GM12878 (cell line): Measurements from ENCODE around the gene MS4A4E. TPM values are rescaled to one million over a fixed set of nuclear protein-coding genes. Genes with fewer than 3 reads are reported as not detected.
A peak's percentile ranks its signal among the peaks of the same experiment; 100 is the strongest.

Source experiments
- ATAC-seq: fragments of 200-7000 bp; cut with Tn5 transposase; 3 replicates; pipeline ENCODE4 v1.9.1; 2020; ENCODE audit warnings: mild to moderate bottlenecking, moderate library complexity
- BruUV-seq: library from RNA; stranded (reverse); fragments of 400-500 nt; replicated peaks from 2 replicates; lab custom pipeline; 2021; lab: Mats Ljungman, UMichigan
- CTCF ChIA-PET: fragments of 300-600 bp; sonication (Branson Sonifier 250); formaldehyde crosslinking; extraction: SDS; loops from one replicate; lab custom pipeline; 2021; ENCODE audit warnings: inconsistent platforms; lab: Yijun Ruan, JAX
- POLR2A ChIA-PET: fragments of 350-600 bp; formaldehyde crosslinking; extraction: SDS; loops from one replicate; lab custom pipeline; 2021; ENCODE audit warnings: inconsistent platforms; lab: Charles Lee
- RAD21 ChIA-PET: fragments of 300-600 bp; sonication (Branson Sonifier 250); formaldehyde crosslinking; loops from one replicate; lab custom pipeline; 2023; ENCODE audit warnings: antibody characterized with exemption; ENCODE audit not compliant: unreplicated experiment; lab: Charles Lee
- SMC1A ChIA-PET: fragments of 300-600 bp; sonication (Branson Sonifier 250); formaldehyde crosslinking; loops from one replicate; lab custom pipeline; 2023; ENCODE audit not compliant: unreplicated experiment, uncharacterized antibody; lab: Charles Lee
- DNase-seq: peaks from one replicate; pipeline ENCODE4 v3.0.0-alpha.2; 2011; ENCODE audit warnings: low read depth, low spot score
- FAIRE-seq: peaks from 3 replicates; lab custom pipeline; 2011; peaks lifted over from hg19 to GRCh38; lab: Jason Lieb, UNC
- H2AFZ ChIP-seq: 2 replicates; pipeline ENCODE4 v1.6.0; 2011; ENCODE audit warnings: low read depth, low read length, control low read depth; ENCODE audit not compliant: control insufficient read depth
- H3K27ac ChIP-seq: 2 replicates; pipeline ENCODE4 v1.5.1; 2011; ENCODE audit warnings: control low read depth; ENCODE audit not compliant: control insufficient read depth, insufficient read depth
- H3K27me3 ChIP-seq, 2 experiments: replicated peaks in 1 of 2; 2 replicates each; pipeline versions ENCODE4 v1.6.0 to v1.6.1; 2011; ENCODE audit warnings: low read length in 1 of 2; ENCODE audit not compliant: control insufficient read depth in 2 of 2, insufficient read depth in 2 of 2
- H3K36me3 ChIP-seq, 2 experiments: 2 replicates each; pipeline ENCODE4 v1.5.1; 2011; ENCODE audit warnings: low read length in 1 of 2; ENCODE audit not compliant: control insufficient read depth in 2 of 2, insufficient read depth in 2 of 2
- H3K4me1 ChIP-seq: 2 replicates; pipeline ENCODE4 v1.6.1; 2011; ENCODE audit warnings: mild to moderate bottlenecking, low read length, moderate library complexity, mixed read lengths; ENCODE audit not compliant: control insufficient read depth, insufficient read depth
- H3K4me2 ChIP-seq: 2 replicates; pipeline ENCODE4 v1.6.0; 2011; ENCODE audit warnings: control low read depth; ENCODE audit not compliant: control insufficient read depth, insufficient read depth
- H3K4me3 ChIP-seq: fragments of 200-600 bp; sonication (generic); 2 replicates; pipeline ENCODE4 v1.5.1; 2016
- H3K79me2 ChIP-seq: 2 replicates; pipeline ENCODE4 v1.6.0; 2011; ENCODE audit warnings: low read length; ENCODE audit not compliant: control insufficient read depth, insufficient read depth
- H3K9ac ChIP-seq: 2 replicates; pipeline ENCODE4 v1.8.0; 2011; ENCODE audit warnings: low read length, control low read depth, mixed read lengths; ENCODE audit not compliant: control insufficient read depth, insufficient read depth
- H3K9me3 ChIP-seq: replicated peaks from 3 replicates; pipeline ENCODE4 v1.5.1; 2011; ENCODE audit warnings: mild to moderate bottlenecking, low read length; ENCODE audit not compliant: control insufficient read depth, insufficient read depth
- H4K20me1 ChIP-seq: 2 replicates; pipeline ENCODE4 v1.6.0; 2011; ENCODE audit not compliant: control insufficient read depth, insufficient read depth
- CEBPZ ChIP-seq: fragments of 150-350 bp; IDR thresholded peaks from 2 replicates; pipeline ENCODE4 v1.6.1; 2016; ENCODE audit warnings: low read depth, low read length
- MLLT1 ChIP-seq: fragments of 450-650 bp; IDR thresholded peaks from 2 replicates; pipeline ENCODE4 v1.6.1; 2016; ENCODE audit warnings: mild to moderate bottlenecking
- NBN ChIP-seq: fragments of 450-650 bp; IDR thresholded peaks from 2 replicates; pipeline ENCODE4 v1.6.1; 2016
- PAX8 ChIP-seq: fragments of 450-650 bp; IDR thresholded peaks from 2 replicates; pipeline ENCODE4 v1.6.1; 2017; ENCODE audit warnings: mild to moderate bottlenecking, moderate library complexity
- RUNX3 ChIP-seq: IDR thresholded peaks from 2 replicates; pipeline ENCODE4 v1.6.1; 2012; ENCODE audit warnings: low read length, inconsistent platforms
- SPI1 ChIP-seq: IDR thresholded peaks from 2 replicates; pipeline ENCODE4 v1.6.1; 2011; ENCODE audit warnings: low read depth, mild to moderate bottlenecking, low read length, moderate library complexity, borderline replicate concordance; ENCODE audit not compliant: insufficient read depth
- ZNF217 ChIP-seq: fragments of 450-650 bp; IDR thresholded peaks from 2 replicates; pipeline ENCODE4 v1.6.1; 2017; ENCODE audit warnings: antibody characterized with exemption, mild to moderate bottlenecking
- WGBS: methylation state at CpG from one replicate; pipeline ENCODE4 v1.1.6; 2016; ENCODE audit warnings: low lambda C conversion rate; ENCODE audit not compliant: insufficient replicate concordance, insufficient coverage; ENCODE audit errors: missing lambda C conversion rate; 5-methylcytosine and 5-hydroxymethylcytosine counted together
- in situ Hi-C: fragments of 300-500 bp; cut with MboI; formaldehyde crosslinking; loops from 9 replicates; pipeline ENCODE4 v1.14.3; 2018; ENCODE audit warnings: mixed read lengths
- intact Hi-C: fragments of 100-400 bp; cut with micrococcal nuclease; formaldehyde crosslinking; loops from one replicate; pipeline ENCODE4 v1.14.2; 2022; ENCODE audit not compliant: unreplicated experiment
- microRNA-seq: library from miRNA; unstranded; fragments of <30 nt; microRNA quantifications from one replicate; pipeline ENCODE4, GENCODE V29; 2018
- polyA plus RNA-seq, 11 experiments: library from polyadenylated mRNA; depleted of rRNA in 4 of 11; unstranded in 6 of 11; stranded (reverse) in 5 of 11; fragments of >200 nt; fragmentation: Nextera tagmentation in 4 of 11; fragmentation: Illumina TruSeq in 1 of 11; extraction: Ambion mirVana in 4 of 11; extraction: Trizol in 1 of 11; gene quantifications; 1 replicate in 1 of 11; 2 replicates in 10 of 11; pipeline versions ENCODE4 v1.2.1 to v1.2.3, GENCODE V29; 2011 to 2016; ENCODE audit warnings: inconsistent platforms in 2 of 11, missing spikeins in 2 of 11, low read depth in 1 of 11
- small RNA-seq: library from RNA; depleted of rRNA; stranded (forward); fragments of <200 nt; gene quantifications from one replicate; pipeline ENCODE3, GENCODE V24; 2014
- total RNA-seq, 4 experiments: library from RNA; depleted of rRNA in 3 of 4; stranded (reverse); fragments of >200 nt in 3 of 4; fragmentation: Illumina TruSeq in 1 of 4; extraction: Trizol in 1 of 4; gene quantifications; 2 replicates each; pipeline versions ENCODE4 v1.2.1 to v1.2.3, GENCODE V29; 2013 to 2021

The MS4A4E gene
- total and polyA plus RNA-seq, 10 of the 15 experiments (the other 5 are each of a cell fraction or from before 2014, with no cell fraction given): 0.06 to 0.92 (median 0.45) TPM; not detected in 3

GRCh38 chr11:60150279-60150678 lies 92.7 kb downstream of the MS4A4E start:
- no peaks in the 10 kb centered on the region for H3K36me3 ChIP-seq
- FAIRE-seq (no peak), DNase-seq (no peak), ATAC-seq (peak; percentile 48; the same call in 1 of the 3 replicates)
- in situ Hi-C loops (no loop called here), intact Hi-C loops (no loop called here)
- H3K79me2 ChIP-seq: no peaks in the 10 kb centered on the region
- H3K4me1 ChIP-seq: no peaks in the 10 kb centered on the region
- no peak overlapping the region for H3K4me3 ChIP-seq
- BruUV-seq: no TSS peak
- ChIA-PET CTCF (no interaction called here), RAD21 (no interaction called here), POLR2A (no interaction called here), SMC1A (interaction anchor here (0.7 kb wide), 1 partner anchor 800 kb away, joined by 3 read pairs; no protein-coding TSS in a partner anchor)
- no peak overlapping the region for H3K9ac ChIP-seq
- no peaks in the 10 kb centered on the region for H3K9me3 ChIP-seq
- no peaks in the 10 kb centered on the region for H3K27me3 ChIP-seq
- H2AFZ ChIP-seq: no peak overlapping the region
- TF ChIP-seq SPI1: peak; percentile 44; the same call in 1 of the 2 replicates
- no peak for TF ChIP-seq NBN
- no peak for TF ChIP-seq ZNF217
- no peak for TF ChIP-seq PAX8
- no peak for TF ChIP-seq CEBPZ
- TF ChIP-seq RUNX3: peak; percentile 58
- TF ChIP-seq MLLT1: no peak
- no peak overlapping the region for H3K27ac ChIP-seq
- 4% methylated on average over 1 of the region's 1 CpG for WGBS
- no peaks in the 10 kb centered on the region for H4K20me1 ChIP-seq
- H3K4me2 ChIP-seq: no peak overlapping the region

Small RNAs within 50 kb of the gene (microRNA-seq; reads per million reads assigned to microRNA genes)
- not detected for gene MIR6503

Small RNAs within 50 kb of the gene (small RNA-seq; reads per million reads assigned to genes)
- gene MIR6503: 3.4 reads per million, percentile 79 among the genes with 10 or more reads in this experiment

Other genes with a start within 250 kb of the MS4A4E start
Only the 7 nearest of the 12 such genes appear.
- not detected in 2 replicates for gene MS4A2, start 154.5 kb downstream of the MS4A4E start, total RNA-seq (2014; rRNA removed)
- gene MS4A2, start 154.5 kb downstream of the MS4A4E start, total RNA-seq (2014; rRNA removed; fragmentation: Illumina TruSeq; extraction: Trizol): not detected in 2 replicates
- gene MS4A2, start 154.5 kb downstream of the MS4A4E start, total RNA-seq (2021): not detected in 2 replicates
- gene MS4A2, start 154.5 kb downstream of the MS4A4E start, polyA plus RNA-seq (2011; rRNA removed): not detected in 2 replicates
- gene MS4A2, start 154.5 kb downstream of the MS4A4E start, polyA plus RNA-seq (2014; fragmentation: Illumina TruSeq; extraction: Trizol): not detected in 2 replicates
- gene MS4A2, start 154.5 kb downstream of the MS4A4E start, polyA plus RNA-seq (2014; fragmentation: Nextera tagmentation; extraction: Ambion mirVana): not detected
- gene MS4A2, start 154.5 kb downstream of the MS4A4E start, polyA plus RNA-seq (2014; rRNA removed): not detected in 2 replicates
- gene MS4A2, start 154.5 kb downstream of the MS4A4E start, polyA plus RNA-seq (2016; fragmentation: Nextera tagmentation; extraction: Ambion mirVana): not detected
- gene MS4A6A, start 60.1 kb downstream of the MS4A4E start, total RNA-seq (2014; rRNA removed): 6.0 and 8.0 TPM in 2 replicates
- 9.6 and 10.1 TPM in 2 replicates for gene MS4A6A, start 60.1 kb downstream of the MS4A4E start, total RNA-seq (2014; rRNA removed; fragmentation: Illumina TruSeq; extraction: Trizol)
- 4.5 and 7.1 TPM in 2 replicates for gene MS4A6A, start 60.1 kb downstream of the MS4A4E start, total RNA-seq (2021)
- gene MS4A6A, start 60.1 kb downstream of the MS4A4E start, polyA plus RNA-seq (2011; rRNA removed): 30.7 and 31.9 TPM in 2 replicates
- gene MS4A6A, start 60.1 kb downstream of the MS4A4E start, polyA plus RNA-seq (2014; fragmentation: Illumina TruSeq; extraction: Trizol): 13.8 and 27.4 TPM in 2 replicates
- 10 to 100 TPM; 12.2 to 12.5 TPM for gene MS4A6A, start 60.1 kb downstream of the MS4A4E start, polyA plus RNA-seq (2014; fragmentation: Nextera tagmentation; extraction: Ambion mirVana)
- gene MS4A6A, start 60.1 kb downstream of the MS4A4E start, polyA plus RNA-seq (2014; rRNA removed): 6.5 and 8.0 TPM in 2 replicates
- gene MS4A6A, start 60.1 kb downstream of the MS4A4E start, polyA plus RNA-seq (2016; fragmentation: Nextera tagmentation; extraction: Ambion mirVana): 1 to 10 TPM in 1 of 2 experiments, under 1 TPM in 1; 0.75 to 1.5 TPM
- 0.27 and 0.56 TPM in 2 replicates for gene MS4A4A, start 37.5 kb upstream of the MS4A4E start, total RNA-seq (2014; rRNA removed)
- 0.37 and 0.67 TPM in 2 replicates for gene MS4A4A, start 37.5 kb upstream of the MS4A4E start, total RNA-seq (2014; rRNA removed; fragmentation: Illumina TruSeq; extraction: Trizol)
- 0.88 and 1.2 TPM in 2 replicates for gene MS4A4A, start 37.5 kb upstream of the MS4A4E start, total RNA-seq (2021)
- 0.10 and 0.19 TPM in 2 replicates for gene MS4A4A, start 37.5 kb upstream of the MS4A4E start, polyA plus RNA-seq (2011; rRNA removed)
- 0.22 and 0.69 TPM in 2 replicates for gene MS4A4A, start 37.5 kb upstream of the MS4A4E start, polyA plus RNA-seq (2014; fragmentation: Illumina TruSeq; extraction: Trizol)
- gene MS4A4A, start 37.5 kb upstream of the MS4A4E start, polyA plus RNA-seq (2014; fragmentation: Nextera tagmentation; extraction: Ambion mirVana): 1 to 10 TPM; 1.8 to 2.4 TPM
- 0.91 and 1.4 TPM in 2 replicates for gene MS4A4A, start 37.5 kb upstream of the MS4A4E start, polyA plus RNA-seq (2014; rRNA removed)
- gene MS4A4A, start 37.5 kb upstream of the MS4A4E start, polyA plus RNA-seq (2016; fragmentation: Nextera tagmentation; extraction: Ambion mirVana): under 1 TPM; 0.19 to 0.24 TPM
- gene MS4A6E, start 84.1 kb upstream of the MS4A4E start, total RNA-seq (2014; rRNA removed): 0.38 TPM in 1 of 2 replicates, not detected in the other
- not detected in 2 replicates for gene MS4A6E, start 84.1 kb upstream of the MS4A4E start, total RNA-seq (2014; rRNA removed; fragmentation: Illumina TruSeq; extraction: Trizol)
- not detected in 2 replicates for gene MS4A6E, start 84.1 kb upstream of the MS4A4E start, total RNA-seq (2021)
- 0.14 and 0.27 TPM in 2 replicates for gene MS4A6E, start 84.1 kb upstream of the MS4A4E start, polyA plus RNA-seq (2011; rRNA removed)
- gene MS4A6E, start 84.1 kb upstream of the MS4A4E start, polyA plus RNA-seq (2014; fragmentation: Illumina TruSeq; extraction: Trizol): 0.71 TPM in 1 of 2 replicates, not detected in the other
- under 1 TPM; 0.47 to 0.49 TPM for gene MS4A6E, start 84.1 kb upstream of the MS4A4E start, polyA plus RNA-seq (2014; fragmentation: Nextera tagmentation; extraction: Ambion mirVana)
- gene MS4A6E, start 84.1 kb upstream of the MS4A4E start, polyA plus RNA-seq (2014; rRNA removed): not detected in 2 replicates
- gene MS4A6E, start 84.1 kb upstream of the MS4A4E start, polyA plus RNA-seq (2016; fragmentation: Nextera tagmentation; extraction: Ambion mirVana): under 1 TPM; 0.39 to 0.86 TPM
- gene MS4A7, start 135.4 kb upstream of the MS4A4E start, total RNA-seq (2014; rRNA removed): 2.2 and 2.9 TPM in 2 replicates
- 3.8 and 4.0 TPM in 2 replicates for gene MS4A7, start 135.4 kb upstream of the MS4A4E start, total RNA-seq (2014; rRNA removed; fragmentation: Illumina TruSeq; extraction: Trizol)
- 2.3 and 3.3 TPM in 2 replicates for gene MS4A7, start 135.4 kb upstream of the MS4A4E start, total RNA-seq (2021)
- gene MS4A7, start 135.4 kb upstream of the MS4A4E start, polyA plus RNA-seq (2011; rRNA removed): 9.6 and 11.1 TPM in 2 replicates
- 3.7 and 4.2 TPM in 2 replicates for gene MS4A7, start 135.4 kb upstream of the MS4A4E start, polyA plus RNA-seq (2014; fragmentation: Illumina TruSeq; extraction: Trizol)
- 10 to 100 TPM in 1 of 2 experiments, 1 to 10 TPM in 1; 7.2 to 17.0 TPM for gene MS4A7, start 135.4 kb upstream of the MS4A4E start, polyA plus RNA-seq (2014; fragmentation: Nextera tagmentation; extraction: Ambion mirVana)
- 3.9 and 4.6 TPM in 2 replicates for gene MS4A7, start 135.4 kb upstream of the MS4A4E start, polyA plus RNA-seq (2014; rRNA removed)
- 1 to 10 TPM; 1.7 to 1.8 TPM for gene MS4A7, start 135.4 kb upstream of the MS4A4E start, polyA plus RNA-seq (2016; fragmentation: Nextera tagmentation; extraction: Ambion mirVana)
- 0.11 and 0.40 TPM in 2 replicates for gene MS4A14, start 153.3 kb upstream of the MS4A4E start, total RNA-seq (2014; rRNA removed)
- 0.40 and 0.60 TPM in 2 replicates for gene MS4A14, start 153.3 kb upstream of the MS4A4E start, total RNA-seq (2014; rRNA removed; fragmentation: Illumina TruSeq; extraction: Trizol)
- 0.77 and 1.0 TPM in 2 replicates for gene MS4A14, start 153.3 kb upstream of the MS4A4E start, total RNA-seq (2021)
- gene MS4A14, start 153.3 kb upstream of the MS4A4E start, polyA plus RNA-seq (2011; rRNA removed): 1.0 and 1.7 TPM in 2 replicates
- 0.81 and 0.89 TPM in 2 replicates for gene MS4A14, start 153.3 kb upstream of the MS4A4E start, polyA plus RNA-seq (2014; fragmentation: Illumina TruSeq; extraction: Trizol)
- gene MS4A14, start 153.3 kb upstream of the MS4A4E start, polyA plus RNA-seq (2014; fragmentation: Nextera tagmentation; extraction: Ambion mirVana): under 1 TPM; 0.13 to 0.18 TPM
- 0.38 and 0.72 TPM in 2 replicates for gene MS4A14, start 153.3 kb upstream of the MS4A4E start, polyA plus RNA-seq (2014; rRNA removed)
- gene MS4A14, start 153.3 kb upstream of the MS4A4E start, polyA plus RNA-seq (2016; fragmentation: Nextera tagmentation; extraction: Ambion mirVana): under 1 TPM in 1 of 2 experiments, not detected in 1; 0.63 TPM
- gene MS4A5, start 186.4 kb upstream of the MS4A4E start, total RNA-seq (2014; rRNA removed): not detected in 2 replicates
- not detected in 2 replicates for gene MS4A5, start 186.4 kb upstream of the MS4A4E start, total RNA-seq (2014; rRNA removed; fragmentation: Illumina TruSeq; extraction: Trizol)
- not detected in 2 replicates for gene MS4A5, start 186.4 kb upstream of the MS4A4E start, total RNA-seq (2021)
- gene MS4A5, start 186.4 kb upstream of the MS4A4E start, polyA plus RNA-seq (2011; rRNA removed): not detected in 2 replicates
- gene MS4A5, start 186.4 kb upstream of the MS4A4E start, polyA plus RNA-seq (2014; fragmentation: Illumina TruSeq; extraction: Trizol): not detected in 2 replicates
- not detected for gene MS4A5, start 186.4 kb upstream of the MS4A4E start, polyA plus RNA-seq (2014; fragmentation: Nextera tagmentation; extraction: Ambion mirVana)
- gene MS4A5, start 186.4 kb upstream of the MS4A4E start, polyA plus RNA-seq (2014; rRNA removed): not detected in 2 replicates
- gene MS4A5, start 186.4 kb upstream of the MS4A4E start, polyA plus RNA-seq (2016; fragmentation: Nextera tagmentation; extraction: Ambion mirVana): not detected